Progenitor cell of endocrine pancreas (in vitro differentiated cells): ENCODE results near the gene DENND2C. TPM values are rescaled to one million over a fixed set of nuclear protein-coding genes. Genes with fewer than 3 reads are reported as not detected.

ENCODE experiments used
- DNase-seq: peaks from one replicate; pipeline ENCODE4 v3.0.0; 2021; ENCODE audit warnings: low spot score; ENCODE audit not compliant: unreplicated experiment
- H3K27ac Mint-ChIP-seq: 2 replicates; pipeline ENCODE4 v1.8.0; 2021; ENCODE audit warnings: mild to moderate bottlenecking, moderate library complexity, mixed read lengths
- H3K27me3 Mint-ChIP-seq: 2 replicates; pipeline ENCODE4 v1.8.0; 2021; ENCODE audit warnings: mixed read lengths
- H3K36me3 Mint-ChIP-seq: 2 replicates; pipeline ENCODE4 v1.8.0; 2022; ENCODE audit warnings: mixed read lengths; ENCODE audit not compliant: insufficient read depth
- H3K4me1 Mint-ChIP-seq: 2 replicates; pipeline ENCODE4 v1.8.0; 2021; ENCODE audit warnings: low read depth, mixed read lengths
- H3K4me3 Mint-ChIP-seq: 2 replicates; pipeline ENCODE4 v1.8.0; 2021; ENCODE audit warnings: low read depth, mild to moderate bottlenecking, moderate library complexity, mixed read lengths
- H3K9me3 Mint-ChIP-seq: 2 replicates; pipeline ENCODE4 v1.8.0; 2021; ENCODE audit warnings: low read depth, mixed read lengths
- total RNA-seq: library from RNA; stranded (reverse); gene quantifications from 2 replicates; pipeline ENCODE4 v1.2.1, GENCODE V29; 2021
- TF ChIP-seq, protein P1 (sequence below): fragments of 200-600 bp; sonication (generic); IDR thresholded peaks from one replicate; pipeline ENCODE4 v1.5.0; 2021; ENCODE audit warnings: antibody characterized with exemption, mild to moderate bottlenecking; ENCODE audit not compliant: unreplicated experiment

The DENND2C gene
- total RNA-seq, 1 donor from 2014 or later: 10.6 TPM

DNA sequence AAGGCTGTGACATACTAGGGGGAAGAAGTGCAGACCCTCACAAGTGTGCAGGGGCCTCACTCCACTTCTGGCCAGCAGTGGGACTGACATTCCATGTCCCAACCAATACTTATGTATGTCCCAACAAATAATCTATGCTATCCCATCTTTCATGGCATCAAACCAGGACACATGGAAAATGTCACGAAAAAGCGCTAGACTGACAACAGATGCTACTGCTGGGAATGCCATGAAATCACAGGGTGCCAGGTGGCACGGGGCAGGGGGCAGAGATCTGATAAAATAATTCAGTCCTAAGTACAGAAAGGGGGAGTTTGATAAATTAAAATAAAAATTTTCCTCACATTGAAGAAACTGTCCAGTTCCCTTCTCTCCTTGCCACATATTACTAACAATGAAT lies 60.8 kb downstream of the DENND2C start:
- no peaks in the 10 kb centered on the region for H3K4me1 Mint-ChIP-seq
- no peak for DNase-seq
- no peaks in the 10 kb centered on the region for H3K27me3 Mint-ChIP-seq
- H3K36me3 Mint-ChIP-seq: peaks cover 7% of the 10 kb centered on the region
- TF ChIP-seq, protein P1, sequence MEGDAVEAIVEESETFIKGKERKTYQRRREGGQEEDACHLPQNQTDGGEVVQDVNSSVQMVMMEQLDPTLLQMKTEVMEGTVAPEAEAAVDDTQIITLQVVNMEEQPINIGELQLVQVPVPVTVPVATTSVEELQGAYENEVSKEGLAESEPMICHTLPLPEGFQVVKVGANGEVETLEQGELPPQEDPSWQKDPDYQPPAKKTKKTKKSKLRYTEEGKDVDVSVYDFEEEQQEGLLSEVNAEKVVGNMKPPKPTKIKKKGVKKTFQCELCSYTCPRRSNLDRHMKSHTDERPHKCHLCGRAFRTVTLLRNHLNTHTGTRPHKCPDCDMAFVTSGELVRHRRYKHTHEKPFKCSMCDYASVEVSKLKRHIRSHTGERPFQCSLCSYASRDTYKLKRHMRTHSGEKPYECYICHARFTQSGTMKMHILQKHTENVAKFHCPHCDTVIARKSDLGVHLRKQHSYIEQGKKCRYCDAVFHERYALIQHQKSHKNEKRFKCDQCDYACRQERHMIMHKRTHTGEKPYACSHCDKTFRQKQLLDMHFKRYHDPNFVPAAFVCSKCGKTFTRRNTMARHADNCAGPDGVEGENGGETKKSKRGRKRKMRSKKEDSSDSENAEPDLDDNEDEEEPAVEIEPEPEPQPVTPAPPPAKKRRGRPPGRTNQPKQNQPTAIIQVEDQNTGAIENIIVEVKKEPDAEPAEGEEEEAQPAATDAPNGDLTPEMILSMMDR: no peak
- no peaks in the 10 kb centered on the region for H3K9me3 Mint-ChIP-seq
- no peak overlapping the region for H3K4me3 Mint-ChIP-seq
- H3K27ac Mint-ChIP-seq: no peak overlapping the region

DNA sequence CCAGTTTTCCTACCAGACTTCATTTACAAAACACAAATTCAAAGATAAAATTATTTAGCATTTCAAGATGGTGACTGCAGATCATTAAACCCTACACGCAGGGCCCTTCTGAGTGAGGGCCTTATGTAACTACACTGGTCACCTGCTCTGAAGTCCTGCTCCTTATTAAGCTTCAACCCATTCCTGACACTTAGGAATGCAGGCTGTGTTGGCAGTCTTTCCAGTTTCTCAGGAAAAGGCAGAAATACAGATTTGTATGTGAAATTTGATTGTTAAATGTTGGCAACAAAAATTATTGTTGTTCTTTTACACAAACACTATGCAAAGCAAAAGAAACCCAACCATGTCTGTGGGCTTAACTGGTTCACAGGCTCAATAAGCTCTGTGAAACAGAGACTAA lies 62.6 kb downstream of the DENND2C start:
- TF ChIP-seq, protein P1: no peak
- Mint-ChIP-seq H3K27ac (no peak overlapping the region), H3K4me3 (no peak overlapping the region), H3K27me3 (no peaks in the 10 kb centered on the region), H3K9me3 (no peaks in the 10 kb centered on the region), H3K4me1 (no peaks in the 10 kb centered on the region), H3K36me3 (peaks cover 4% of the 10 kb centered on the region)
- no peak for DNase-seq

DNA sequence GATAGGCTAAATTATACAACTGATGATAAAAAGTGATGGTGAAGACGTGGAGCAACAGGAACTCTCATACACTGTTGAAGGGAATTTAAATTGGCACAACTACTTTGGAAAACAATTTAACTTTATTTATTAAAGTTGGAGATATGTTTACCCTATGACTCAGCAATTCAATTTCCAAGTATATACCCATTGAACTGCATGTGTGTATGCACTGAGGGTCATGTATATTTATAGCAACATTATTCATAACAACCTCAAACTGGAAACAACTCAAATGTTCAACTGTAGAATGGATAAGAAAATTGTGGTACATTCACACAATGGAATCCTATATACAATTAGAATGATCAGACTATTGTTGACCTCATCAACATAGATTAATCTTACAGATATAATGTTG lies 71.9 kb downstream of the DENND2C start:
- Mint-ChIP-seq H3K4me1 (no peaks in the 10 kb centered on the region), H3K36me3 (peaks cover 13% of the 10 kb centered on the region), H3K4me3 (no peak overlapping the region), H3K27ac (no peak overlapping the region), H3K9me3 (no peaks in the 10 kb centered on the region), H3K27me3 (no peaks in the 10 kb centered on the region)
- DNase-seq: no peak
- TF ChIP-seq, protein P1: no peak

DNA sequence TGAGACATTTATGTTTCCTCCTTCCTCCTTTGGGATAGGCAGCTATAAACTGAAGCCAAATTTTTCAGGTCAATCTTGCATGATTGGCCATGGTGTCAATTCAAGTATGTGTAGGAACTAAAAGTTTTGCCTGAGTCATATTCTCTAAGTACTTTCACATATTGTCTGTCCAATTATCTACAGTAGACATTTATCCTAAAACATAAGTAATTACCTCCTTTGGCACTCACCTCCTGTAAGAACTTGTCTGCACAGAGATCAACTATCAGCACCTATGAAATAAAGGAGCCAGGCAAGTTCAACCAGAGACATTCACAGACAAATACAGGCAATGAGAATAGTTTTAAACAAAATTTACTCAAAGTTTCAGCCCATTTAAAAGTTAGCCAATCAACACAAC lies 74.2 kb downstream of the DENND2C start:
- no peak overlapping the region for H3K4me3 Mint-ChIP-seq
- DNase-seq: no peak
- H3K4me1 Mint-ChIP-seq: no peaks in the 10 kb centered on the region
- H3K27ac Mint-ChIP-seq: no peak overlapping the region
- H3K36me3 Mint-ChIP-seq: peaks cover 17% of the 10 kb centered on the region
- H3K9me3 Mint-ChIP-seq: no peaks in the 10 kb centered on the region
- TF ChIP-seq, protein P1: no peak
- no peaks in the 10 kb centered on the region for H3K27me3 Mint-ChIP-seq

DNA sequence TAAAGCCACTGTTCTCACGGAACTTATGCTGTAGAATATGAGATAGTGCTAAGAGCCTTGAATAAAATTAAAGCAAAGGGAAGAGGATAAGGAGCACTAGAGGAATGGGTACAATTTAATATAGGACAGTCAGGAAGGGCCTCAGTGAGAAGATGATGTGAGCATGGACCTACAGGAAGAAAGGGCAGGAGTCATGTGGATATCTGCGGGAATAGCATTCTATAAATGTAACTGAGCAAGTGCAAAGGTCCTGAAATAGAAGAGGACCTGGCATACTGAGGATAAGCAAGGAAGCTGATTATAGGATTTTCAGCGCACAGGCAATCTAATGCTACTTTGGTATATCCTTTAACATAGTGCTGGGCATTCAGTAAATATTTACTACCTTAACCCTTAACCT lies 75.8 kb downstream of the DENND2C start:
- H3K27ac Mint-ChIP-seq: no peak overlapping the region
- H3K27me3 Mint-ChIP-seq: no peaks in the 10 kb centered on the region
- no peak for DNase-seq
- no peak overlapping the region for H3K4me3 Mint-ChIP-seq
- no peaks in the 10 kb centered on the region for H3K4me1 Mint-ChIP-seq
- H3K36me3 Mint-ChIP-seq: peaks cover 15% of the 10 kb centered on the region
- no peaks in the 10 kb centered on the region for H3K9me3 Mint-ChIP-seq
- TF ChIP-seq, protein P1: no peak
